Measurements from ENCODE around the gene LMBRD1.

DNA sequence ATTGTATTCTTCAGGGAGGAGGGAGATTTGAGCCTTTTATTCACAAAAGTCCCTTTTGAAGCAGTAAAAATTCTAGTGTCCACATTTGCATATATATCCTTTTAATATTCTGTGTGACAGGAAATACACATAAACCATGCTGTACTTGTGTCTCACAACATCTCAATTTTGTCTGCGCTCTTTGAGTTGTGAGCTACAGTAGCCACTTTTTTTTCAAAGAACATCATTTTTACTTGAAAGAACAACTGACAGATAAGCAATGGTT is 21.3 kb downstream of the LMBRD1 start:
- TF ChIP-seq, protein P1, sequence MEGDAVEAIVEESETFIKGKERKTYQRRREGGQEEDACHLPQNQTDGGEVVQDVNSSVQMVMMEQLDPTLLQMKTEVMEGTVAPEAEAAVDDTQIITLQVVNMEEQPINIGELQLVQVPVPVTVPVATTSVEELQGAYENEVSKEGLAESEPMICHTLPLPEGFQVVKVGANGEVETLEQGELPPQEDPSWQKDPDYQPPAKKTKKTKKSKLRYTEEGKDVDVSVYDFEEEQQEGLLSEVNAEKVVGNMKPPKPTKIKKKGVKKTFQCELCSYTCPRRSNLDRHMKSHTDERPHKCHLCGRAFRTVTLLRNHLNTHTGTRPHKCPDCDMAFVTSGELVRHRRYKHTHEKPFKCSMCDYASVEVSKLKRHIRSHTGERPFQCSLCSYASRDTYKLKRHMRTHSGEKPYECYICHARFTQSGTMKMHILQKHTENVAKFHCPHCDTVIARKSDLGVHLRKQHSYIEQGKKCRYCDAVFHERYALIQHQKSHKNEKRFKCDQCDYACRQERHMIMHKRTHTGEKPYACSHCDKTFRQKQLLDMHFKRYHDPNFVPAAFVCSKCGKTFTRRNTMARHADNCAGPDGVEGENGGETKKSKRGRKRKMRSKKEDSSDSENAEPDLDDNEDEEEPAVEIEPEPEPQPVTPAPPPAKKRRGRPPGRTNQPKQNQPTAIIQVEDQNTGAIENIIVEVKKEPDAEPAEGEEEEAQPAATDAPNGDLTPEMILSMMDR (IDR thresholded peaks at IDR 0.05), result no peak
- TF ChIP-seq POLR2A (IDR thresholded peaks at IDR 0.05) (no peak), EP300 (IDR thresholded peaks at IDR 0.05) (no peak)
